ENCODE measurements around the gene ADCY3.

The ADCY3 gene

DNA sequence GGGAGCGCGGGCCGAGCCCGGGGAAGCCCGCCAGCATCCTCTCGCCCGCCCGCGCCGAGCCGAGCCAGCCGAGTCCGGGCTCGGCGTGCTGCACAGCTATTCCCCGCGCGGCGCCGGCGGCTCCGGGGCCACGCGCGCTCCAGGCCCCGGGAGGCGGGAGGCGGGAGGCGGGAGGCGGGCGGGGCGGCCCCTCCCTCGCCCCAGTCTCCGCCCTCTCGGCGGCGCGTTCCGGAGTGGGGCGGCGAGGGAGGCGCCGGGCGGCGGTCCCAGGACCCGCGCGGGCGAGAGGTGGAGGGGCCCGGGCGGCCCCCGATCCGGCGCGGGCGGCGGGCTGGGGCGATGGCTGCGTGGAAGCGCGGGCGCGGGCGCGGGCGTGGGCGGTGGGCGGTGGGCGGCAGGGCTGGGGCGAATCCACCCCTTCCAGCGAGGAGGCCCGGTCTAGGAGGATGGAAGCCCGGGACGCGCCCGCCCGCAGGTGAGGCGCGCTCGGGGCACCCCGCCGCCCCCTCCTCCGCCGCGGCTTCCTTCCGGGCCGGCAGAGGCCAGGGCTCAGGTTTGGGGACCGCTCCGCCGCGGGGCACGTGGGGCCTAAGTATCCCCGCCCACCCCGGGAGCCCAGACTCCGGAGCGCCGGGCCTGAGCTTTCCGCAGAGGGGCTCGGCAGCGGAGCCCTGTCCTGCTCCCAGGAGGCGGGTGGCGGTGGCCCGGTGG lies at the start of gene ADCY3:
Gene ADCY3 (minus strand): TSS at position 140 of the 711 bp plus-strand sequence. CDS start 1,250 bp downstream, outside the sequence.
- DNase-seq (ENCODE audit: low read depth) = peak; percentile 34

DNA sequence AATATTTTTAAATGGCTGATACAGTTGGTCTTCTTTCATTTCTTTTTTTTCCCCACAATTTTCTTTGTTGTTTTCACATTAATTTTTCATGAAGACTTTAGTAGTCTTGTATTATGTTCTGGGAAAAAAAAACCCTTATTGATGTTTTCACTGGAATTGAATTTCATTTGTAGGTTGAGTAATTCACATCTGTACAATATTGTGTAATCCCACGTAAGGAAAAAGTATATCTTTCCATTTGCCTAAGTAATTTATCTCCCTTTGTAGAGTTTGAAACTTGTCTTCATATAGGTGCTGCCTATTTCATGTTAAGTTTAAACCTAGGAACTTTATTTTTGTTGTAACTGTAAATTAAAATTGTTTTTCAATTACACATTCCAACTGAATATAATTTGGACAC lies 49.7 kb upstream of the ADCY3 start:
- DNase-seq (ENCODE audit: low read depth) = peak; percentile 32

DNA sequence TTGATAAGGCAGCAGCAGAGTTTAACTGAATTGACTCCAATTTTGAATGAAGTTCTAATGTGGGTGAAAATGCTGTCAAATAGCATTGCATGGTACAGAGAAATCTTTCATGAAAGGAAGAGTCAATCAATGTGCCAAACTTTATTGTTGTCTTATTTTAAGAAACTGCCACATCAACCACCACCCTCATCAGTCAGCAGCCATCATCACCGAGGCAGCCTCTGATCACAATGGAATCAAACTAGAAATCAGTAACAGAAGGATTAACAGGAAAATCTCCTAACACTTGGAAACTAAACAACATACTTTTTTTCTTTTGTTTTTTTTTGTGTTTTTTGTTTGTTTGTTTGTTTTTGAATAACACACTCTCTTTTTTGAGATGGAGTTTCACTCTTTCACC lies 41.9 kb upstream of the ADCY3 start:
- no peak for DNase-seq (ENCODE audit: low read depth)

DNA sequence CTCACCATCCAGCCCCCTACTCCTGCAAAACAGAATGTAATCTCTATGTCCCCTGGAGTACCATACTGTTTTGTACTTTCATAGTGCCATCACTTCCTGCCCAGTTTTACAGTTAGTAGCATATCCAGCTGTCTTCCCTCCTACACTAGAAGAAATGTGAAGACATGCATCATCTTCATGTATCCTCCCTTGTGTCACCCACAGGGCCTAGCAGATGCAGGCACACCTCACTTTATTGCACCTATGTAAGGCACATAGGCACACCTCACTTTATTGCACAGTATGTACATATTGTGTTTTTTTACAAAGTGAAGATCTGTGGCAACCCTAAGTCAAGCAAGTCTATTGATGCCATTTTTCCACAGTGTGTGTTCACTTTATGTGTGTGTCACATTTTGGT lies 39.7 kb upstream of the ADCY3 start:
- DNase-seq (ENCODE audit: low read depth) = no peak

DNA sequence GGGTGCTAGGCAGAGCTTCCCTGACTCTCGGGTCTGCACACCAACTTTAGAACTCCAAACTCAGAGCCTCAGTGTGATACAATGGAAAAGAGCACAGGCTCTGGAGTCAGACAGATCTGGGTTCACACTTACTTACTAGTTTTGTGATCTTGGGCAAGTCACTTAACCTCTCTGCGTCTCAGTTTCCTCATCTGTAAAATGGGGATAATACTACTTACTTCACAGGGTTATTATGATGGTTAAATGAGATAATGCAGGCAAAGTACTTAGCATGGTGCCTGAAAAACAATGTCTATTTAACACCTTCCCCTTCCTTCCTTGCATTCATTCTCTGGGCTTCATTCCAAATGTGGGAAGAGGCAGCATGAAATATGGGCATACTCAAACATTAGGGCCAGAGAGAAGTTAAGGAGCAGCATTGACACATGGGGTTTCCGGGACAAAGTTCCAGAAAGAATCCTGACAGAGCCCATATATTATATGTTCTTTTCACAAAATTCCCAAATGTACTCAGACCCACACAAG lies 38.4 kb upstream of the ADCY3 start:
- DNase-seq (ENCODE audit: low read depth) = no peak

DNA sequence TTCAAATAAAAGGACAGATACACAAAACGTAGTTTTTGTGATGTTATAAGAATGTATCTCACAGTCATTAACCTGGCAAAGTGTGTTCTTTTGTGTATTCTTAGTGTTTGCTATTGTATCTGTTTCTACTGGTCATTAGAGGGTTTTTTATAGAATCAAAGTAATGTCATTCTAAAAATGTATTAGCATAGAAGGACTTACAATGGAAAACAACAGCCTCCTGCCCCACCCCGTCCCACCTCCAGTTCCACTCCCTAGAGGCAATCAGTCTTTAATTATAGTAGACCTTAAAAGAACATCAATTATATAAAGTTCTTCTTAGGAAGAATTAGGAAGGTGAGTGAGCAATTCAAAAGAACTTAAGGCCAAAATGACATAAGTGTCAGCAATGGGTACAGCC lies 37.9 kb upstream of the ADCY3 start:
- DNase-seq (ENCODE audit: low read depth) = no peak

DNA sequence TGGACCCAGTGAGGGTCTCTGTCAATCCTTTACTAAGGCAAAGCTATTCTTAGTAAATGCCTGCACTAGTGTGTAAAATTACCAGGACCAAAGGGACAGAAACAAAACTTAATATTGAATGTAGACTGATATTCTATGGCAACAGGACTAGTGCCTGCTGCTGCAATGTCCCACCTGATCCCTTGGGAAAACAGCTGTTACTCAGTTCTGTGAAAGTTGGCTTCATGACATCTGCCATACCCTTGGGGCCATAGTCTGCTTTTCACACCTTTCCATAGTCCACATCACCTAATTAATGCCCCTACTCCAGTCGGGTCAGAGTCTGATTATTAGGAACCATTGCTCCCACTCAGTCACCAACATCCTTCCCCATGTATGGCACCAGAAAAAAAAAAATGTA lies 37.2 kb upstream of the ADCY3 start:
- no peak for DNase-seq (ENCODE audit: low read depth)

DNA sequence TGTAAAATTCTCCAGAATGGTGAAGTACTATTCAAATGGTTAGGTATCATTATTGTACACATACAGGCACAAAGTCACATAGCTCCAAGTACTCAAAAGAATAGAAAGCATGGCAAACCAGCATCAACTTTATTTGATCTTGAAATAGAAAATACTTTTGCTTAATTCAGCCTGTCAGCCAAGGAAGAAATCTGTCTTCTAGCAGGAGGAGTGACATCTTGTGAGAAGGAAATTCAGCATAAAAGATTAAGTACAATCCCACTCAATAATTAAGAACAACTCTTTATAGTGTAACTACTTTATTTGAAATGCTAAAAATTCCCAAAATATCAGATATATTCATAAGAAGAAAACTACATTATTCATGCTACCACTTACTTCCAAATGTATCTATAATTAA lies 35.9 kb upstream of the ADCY3 start:
- no peak for DNase-seq (ENCODE audit: low read depth)

DNA sequence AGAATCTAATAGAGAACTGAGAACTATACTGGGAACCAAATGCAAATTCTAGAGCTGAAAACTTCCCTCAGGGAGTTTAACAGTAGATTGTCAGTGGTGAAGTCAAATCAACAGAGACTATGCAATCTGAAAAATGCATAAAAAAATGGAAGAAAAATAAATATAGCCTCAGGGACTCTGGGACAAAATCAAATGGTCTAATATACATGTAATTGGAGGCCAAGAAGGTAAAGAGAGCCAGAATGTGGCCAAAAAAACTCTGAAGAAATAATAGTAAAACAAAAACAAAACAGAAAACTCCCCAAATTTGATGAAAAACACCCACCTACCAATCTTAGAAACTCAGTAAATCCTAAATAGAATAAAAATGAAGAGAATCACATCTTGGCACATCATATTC lies 35.2 kb upstream of the ADCY3 start:
- DNase-seq (ENCODE audit: low read depth) = no peak

DNA sequence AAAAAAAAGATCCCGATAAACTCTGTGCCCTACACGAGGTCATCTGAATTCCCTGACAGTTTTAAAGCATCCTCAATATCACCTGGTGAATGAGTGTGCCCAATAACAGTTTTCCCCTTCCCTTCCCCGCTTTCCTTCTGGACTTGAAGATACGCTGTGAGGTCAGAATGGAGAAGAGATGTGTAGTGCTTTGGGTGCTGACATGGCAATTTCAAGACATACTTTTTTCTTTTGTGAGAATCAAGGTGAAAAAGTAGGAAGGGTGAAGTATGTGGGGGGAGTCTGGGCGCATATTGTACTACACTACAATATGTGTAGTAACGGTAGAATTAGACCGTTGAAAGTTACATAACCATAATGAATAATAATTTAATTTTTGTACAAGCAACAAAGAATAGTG lies 30.1 kb upstream of the ADCY3 start:
- DNase-seq (ENCODE audit: low read depth) = no peak

DNA sequence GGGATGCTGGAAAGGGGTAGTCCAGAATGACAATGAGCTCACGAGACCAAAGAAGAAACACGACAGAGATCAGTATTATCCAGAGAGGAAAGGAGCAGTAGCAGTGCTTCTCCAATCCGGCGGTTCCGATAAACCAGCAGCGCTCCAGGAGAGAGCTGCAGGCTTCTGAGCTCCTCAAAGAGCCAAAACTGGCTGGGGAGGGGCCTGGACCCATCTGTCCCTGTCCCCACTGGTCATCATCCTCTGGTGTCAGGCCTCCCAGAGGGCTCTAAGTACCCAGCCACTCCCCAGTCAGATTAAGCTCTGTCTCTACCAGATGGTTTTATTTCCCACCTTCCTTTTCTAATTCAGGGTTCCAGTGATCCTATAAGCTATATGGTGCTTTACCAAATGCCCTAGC lies 28.5 kb upstream of the ADCY3 start:
- no peak for DNase-seq (ENCODE audit: low read depth)

DNA sequence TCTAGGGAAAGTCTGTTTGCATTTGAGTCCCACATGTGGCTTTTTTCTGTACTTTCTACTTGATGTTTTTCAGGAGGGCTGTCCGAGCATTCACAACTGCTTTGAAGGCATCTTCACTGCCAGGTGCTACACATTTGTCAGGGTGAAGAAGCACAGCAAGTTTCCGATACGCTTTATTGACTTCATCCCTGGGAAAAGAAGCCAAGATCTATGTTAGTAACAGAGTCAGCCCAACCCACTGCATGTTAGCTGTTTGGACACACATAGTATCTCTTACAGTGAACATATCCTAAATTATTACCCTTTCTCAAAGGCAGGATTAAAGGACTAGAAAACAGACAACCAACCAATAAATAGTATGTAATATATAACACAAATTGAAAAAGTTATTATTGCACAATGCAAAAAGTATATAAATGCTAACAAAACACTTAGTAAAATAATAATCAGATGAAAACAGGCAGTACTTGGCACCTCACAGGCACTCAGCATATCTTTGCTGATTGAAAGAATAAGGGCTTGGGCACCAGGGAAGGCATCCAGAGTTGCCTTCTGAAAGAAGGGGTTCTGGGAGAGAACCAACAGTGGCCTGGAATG lies 27.6 kb upstream of the ADCY3 start:
- DNase-seq (ENCODE audit: low read depth) = no peak

DNA sequence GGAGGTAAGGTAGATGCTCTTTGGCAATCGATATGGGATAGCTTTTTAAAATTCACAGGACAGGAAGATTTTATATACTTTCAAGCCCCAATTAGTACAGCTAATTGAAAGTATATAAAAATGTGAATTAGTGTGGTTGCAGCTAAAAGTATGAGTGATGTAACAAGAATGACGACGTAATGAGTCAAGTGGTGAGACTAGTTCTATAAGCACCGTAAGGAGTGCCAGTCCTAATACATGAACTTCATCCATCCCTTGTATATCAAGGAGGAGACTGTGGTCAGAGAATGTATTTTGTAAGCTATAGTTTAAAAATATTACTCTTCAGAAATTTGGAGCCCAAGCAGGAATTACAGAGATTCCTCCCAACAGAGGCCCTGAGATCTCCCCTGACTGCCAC lies 25.9 kb upstream of the ADCY3 start:
- DNase-seq (ENCODE audit: low read depth) = peak; percentile 15

DNA sequence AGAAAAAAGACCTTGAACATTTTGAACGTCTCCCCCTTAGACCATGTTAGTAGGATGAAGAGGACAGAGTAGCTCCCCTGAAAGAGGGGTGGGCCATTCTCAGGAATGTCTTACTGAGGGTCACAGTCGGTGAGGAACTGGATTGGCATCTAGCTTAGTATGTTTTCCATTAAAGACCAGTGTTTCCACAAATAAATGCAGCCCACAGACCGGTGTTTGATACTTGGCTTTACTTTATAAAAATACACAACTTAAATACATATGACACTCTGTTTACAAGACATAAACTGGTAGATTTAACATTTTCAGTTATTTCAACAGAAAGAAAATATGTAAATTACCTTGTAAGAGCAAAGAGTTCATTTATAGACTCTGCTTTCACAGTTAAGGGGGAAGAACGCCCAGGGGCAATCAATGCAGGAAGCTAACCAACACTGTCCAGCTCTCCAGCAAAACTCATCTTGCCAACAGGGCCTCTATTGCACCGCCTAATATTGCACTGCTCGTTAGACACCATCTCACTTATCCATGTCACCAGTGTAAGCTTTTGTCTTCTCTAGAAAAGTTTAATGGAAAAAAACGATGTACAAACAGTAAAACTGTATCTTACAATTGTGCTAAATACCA lies 23.5 kb upstream of the ADCY3 start:
- DNase-seq (ENCODE audit: low read depth) = no peak

DNA sequence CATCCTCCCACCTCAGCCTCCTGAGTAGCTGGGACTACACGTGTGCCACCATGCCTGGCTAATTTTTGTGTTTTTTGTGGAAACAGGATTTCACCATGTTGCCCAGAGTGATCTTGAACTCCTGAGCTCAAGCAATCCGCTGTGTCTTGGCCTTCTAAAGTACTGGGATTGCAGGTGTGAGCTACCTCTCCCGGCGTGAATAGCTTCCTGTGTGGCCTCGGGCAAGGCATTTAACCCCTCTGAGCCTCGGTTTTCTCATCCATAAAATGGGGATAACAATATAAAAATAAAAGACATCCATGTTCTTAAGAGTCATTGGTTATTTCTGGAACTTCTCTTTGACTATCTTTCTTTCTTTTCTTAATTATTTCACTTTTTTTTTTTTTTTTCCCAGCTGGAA lies 19.3 kb upstream of the ADCY3 start:
- no peak for DNase-seq (ENCODE audit: low read depth)

DNA sequence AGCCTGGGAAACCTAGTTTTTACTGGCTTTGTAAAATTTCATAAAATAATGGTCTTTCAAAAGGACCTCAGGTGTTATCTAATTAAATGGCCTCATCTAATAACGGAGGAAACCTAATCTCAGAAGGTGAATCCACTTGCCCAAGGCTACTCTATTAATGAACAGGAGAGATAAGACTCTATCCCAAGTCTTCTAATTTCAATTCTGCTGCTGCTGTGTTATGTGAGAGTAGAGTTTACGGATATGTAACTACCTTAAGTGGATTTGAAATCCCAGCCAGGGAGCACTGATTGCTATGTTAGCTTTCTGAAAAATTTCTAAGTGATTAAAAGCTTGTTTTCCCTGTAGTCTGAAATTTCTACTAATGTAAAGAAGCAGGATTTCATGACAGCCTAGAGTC lies 17.2 kb upstream of the ADCY3 start:
- DNase-seq (ENCODE audit: low read depth) = no peak

DNA sequence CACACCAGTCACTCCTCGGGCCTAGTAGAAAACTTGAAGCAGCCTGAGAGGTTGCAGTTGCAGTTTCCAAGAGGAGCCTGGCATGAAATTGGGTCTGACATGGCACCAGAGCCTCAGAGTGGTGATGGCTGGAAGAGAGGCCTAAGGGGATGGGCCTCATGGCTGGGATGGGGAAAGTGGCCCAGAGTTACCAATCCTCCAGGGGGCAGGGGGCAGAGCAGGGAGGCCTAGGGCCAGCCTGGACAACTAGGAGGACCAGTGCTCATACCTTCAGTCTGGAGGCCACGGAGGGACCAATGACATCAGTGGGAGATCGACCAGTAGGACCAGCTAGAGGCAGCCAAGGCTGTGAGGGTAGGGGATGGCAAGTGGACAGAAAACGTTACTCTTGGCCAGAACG lies 15.1 kb upstream of the ADCY3 start:
- no peak for DNase-seq (ENCODE audit: low read depth)

DNA sequence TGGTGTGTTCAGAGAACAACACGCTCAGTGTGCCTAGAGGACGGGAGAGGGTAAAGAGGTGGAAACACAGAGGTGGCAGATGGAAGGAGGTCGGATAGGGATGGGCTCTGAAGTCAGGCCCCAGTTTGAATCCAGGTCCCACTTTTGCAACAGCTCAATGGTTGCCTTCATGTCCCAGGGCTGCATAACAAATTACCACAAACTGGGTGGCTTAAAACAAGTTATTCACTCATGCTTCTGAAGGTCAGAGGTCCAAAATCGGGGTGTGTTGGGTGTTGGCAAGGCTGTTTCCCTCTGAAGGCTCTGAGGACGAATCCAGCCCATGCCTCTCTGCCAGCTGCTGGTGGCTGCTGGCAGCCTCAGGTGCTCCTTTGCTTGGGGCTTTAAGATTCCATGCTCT lies 12.7 kb upstream of the ADCY3 start:
- DNase-seq (ENCODE audit: low read depth) = no peak

DNA sequence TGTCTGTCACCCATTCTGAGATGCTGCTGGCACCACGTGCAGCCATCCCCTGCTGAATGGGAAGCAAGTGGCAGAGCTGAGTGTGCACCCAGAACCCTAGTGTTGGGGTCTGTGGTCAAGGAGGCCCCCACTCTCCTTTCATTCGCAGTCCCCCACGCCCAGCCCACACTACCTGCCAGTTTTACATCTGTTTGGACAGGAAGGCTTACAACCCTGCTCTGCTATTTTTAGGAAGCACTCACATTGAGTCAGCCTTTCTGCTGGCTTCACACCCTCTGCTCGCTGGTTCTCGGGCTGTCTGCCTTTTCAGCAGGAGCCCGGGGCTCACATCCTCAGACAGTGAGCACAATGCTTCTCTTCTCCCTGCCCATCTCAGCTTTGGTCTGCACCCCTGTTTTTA lies 10.7 kb upstream of the ADCY3 start:
- DNase-seq (ENCODE audit: low read depth) = no peak

DNA sequence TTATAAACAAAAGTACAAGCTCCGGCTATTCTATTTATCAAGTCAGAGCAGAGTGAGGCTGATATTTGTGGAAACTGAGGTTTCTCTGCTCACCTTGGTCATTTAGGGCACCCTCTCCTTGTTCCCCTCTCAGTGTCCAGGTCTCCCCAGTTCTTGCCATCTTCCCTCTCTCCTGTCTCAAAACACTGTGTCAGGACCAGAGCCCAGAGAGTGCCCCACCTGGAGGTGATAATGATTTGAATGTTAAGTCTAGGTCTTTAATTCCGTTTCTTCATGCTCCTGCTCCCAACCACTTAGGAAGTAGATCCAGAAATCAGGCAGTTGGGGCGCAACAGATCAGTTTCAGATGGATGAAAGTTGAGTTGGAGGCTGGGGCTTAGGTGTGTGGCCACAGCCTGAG lies 9.2 kb upstream of the ADCY3 start:
- DNase-seq (ENCODE audit: low read depth) = no peak

DNA sequence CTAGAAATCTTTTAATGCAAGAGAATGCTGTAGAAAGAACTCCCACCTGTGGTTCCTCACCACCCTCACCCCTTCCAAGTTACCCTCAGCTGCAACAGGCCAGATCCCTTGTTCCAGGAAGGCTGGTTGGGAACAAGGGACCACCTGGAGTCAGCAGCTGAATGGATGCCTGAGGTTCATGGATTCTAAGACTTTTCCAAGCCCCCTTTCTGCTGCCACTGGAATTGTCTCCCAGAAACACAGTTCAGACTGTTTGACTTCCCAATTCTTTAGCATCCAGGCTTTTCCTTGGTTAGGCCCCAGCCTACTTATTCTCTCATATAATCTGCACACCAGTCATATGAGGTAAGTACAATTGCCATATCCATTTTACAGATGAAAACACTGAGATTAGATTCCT lies 8.0 kb upstream of the ADCY3 start:
- DNase-seq (ENCODE audit: low read depth) = no peak

DNA sequence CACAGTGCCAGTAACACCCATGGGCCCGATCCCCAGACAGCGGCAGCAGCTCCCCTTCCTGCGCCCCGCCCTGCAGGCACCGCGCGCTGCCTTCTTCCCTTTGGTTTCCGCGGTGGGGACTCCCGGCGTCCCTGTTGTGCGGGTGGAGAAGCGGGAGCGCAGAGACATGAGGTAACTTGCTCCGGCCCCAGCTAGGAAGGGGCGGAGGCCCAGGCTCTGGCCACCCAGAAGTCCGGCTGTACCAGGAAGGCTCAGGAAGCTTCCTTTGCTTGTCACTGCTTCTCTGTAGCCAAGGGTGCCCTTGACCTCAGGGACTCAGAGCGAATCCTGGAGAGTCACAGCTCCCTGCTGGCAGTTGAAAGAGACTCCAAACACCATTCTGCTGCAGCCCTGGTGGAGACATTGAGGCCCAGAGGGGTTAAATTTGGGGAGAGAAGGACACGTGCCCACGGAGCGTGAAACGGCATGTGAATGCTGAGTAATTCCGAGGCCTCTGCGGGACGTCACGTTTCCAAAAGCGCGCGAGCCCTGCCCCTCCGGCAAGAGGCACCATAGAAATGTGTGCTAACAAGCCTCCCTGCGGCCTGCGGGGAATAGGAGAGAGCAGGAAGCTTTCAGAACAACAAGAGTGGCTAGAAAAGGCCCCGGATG lies 6.7 kb upstream of the ADCY3 start:
- DNase-seq (ENCODE audit: low read depth) = peak; percentile 21

DNA sequence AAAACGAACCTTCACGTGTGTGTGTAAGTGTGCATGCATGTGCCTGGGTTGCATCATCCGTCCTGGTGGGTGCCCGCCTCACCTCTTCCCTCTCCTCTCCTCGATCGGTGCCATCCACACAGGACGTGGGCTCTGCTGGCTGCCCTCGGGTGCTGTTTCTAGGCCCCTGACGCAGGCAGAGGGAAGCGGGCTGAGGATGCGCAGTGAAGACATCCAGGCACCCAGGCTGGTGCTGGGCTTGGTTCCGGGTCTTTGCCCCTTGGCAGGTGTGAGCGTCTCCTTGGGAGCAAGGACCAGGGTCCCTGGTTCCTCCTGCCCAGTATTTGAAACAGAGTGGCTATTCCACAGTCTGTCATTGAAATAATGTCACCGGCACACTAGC lies 6.2 kb upstream of the ADCY3 start:
- no peak for DNase-seq (ENCODE audit: low read depth)

Data from amniotic epithelial cell (primary cell).